SK-N-DZ (cell line): Measurements from ENCODE around the gene RHD.
"Not testable (repeated sequence)": the region's sequence is repeated elsewhere in the genome, so short reads cannot be mapped to it uniquely, and the experiment has no call there.

Source experiments
- DNase-seq: peaks from one replicate; pipeline ENCODE4 v3.0.0-alpha.2; 2015; ENCODE audit warnings: low spot score

The RHD gene

DNA sequence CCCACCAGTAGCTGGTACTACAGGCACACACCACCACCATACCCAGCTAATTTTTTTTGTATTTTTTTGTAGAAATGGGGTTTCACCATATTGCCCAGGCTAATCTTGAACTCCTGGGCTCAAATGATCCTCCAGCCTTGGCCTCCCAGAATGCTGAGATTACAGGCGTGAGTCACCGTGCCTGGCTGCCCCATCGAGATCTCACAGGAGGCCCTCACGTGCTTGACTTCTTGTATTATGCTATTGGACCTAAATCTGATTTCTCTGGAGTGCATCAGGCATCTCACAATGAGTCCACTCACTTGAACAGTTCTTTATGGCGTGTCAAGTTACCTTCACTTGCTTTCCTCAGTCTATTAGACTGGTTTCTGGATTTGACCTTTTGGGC lies 15.7 kb upstream of the RHD start:
- DNase-seq = no peak

GRCh38 chr1:25257196-25257595 lies 15.1 kb upstream of the RHD start:
- DNase-seq = no peak

DNA sequence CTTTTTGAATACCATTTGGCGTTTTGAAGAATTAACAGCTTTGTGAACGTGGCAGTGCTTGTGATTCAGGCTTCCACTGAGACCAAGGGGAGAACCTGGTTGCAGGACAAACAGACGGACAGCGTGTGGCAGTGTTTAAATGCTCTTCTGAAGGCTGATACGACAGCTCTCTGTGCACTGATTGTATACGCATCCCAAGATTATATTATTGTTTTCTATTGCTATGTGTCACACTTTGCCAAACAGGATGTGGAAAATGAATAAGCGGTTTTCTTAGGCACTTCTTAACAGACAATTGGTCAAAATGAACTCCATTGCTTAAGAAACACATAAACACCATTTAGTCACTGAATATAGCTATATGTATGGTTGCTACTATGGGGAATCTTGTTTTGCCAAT lies 12.5 kb upstream of the RHD start:
- not testable (repeated sequence) for DNase-seq

DNA sequence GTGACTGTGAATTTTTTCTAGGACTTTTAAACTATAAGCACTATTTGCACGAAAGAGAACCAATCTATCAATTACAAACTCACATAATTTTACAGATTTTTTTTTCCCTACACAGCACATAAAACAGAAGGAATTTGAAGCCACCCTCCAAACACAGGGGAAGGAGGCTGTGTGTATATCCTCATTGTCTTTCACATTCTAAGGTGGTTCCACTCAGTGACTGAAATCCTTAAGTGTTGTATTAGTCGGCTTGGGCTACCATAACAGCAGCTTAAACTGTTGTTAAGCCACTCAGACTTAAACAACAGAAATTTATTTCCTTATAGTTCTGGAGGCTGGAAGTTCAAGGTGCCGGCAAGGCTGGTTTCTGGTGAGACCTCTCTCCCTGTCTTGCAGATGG lies 12.0 kb upstream of the RHD start:
- not testable (repeated sequence) for DNase-seq

DNA sequence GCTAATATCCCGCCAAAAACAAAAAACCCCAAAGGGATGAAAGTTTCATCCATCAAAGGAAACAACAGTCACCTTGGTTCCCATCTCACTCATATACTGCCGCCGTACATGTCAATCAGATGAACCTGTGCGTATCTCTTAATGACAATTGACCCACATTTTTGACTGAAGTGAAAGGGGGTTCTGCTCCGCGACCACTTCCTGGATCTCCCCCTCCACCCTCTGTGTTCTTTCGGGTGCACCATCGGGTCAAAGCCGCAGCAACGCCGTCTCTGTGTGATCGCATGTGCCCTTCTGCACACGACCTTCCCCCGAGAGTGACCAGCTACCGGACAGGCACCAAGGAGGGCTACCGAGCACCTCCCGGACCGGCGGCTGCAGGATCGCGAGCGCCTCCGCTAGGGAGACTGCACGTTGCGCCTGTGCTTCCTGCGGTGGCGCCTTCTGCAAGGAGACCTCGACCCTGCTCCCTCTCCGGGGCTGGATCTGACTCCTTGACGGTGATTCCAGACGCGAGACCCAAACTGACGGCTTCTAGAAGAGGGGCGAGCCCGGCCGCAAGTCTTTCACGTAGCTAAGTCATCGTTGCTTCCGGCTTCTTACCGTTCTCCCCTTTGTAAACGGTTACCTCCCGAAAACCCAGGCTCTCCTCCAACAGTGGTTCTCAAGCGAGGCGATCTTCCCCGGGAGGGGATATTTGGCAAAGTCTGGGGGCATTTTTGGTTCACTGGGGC lies 5.6 kb upstream of the RHD start:
- DNase-seq = not testable (repeated sequence)

DNA sequence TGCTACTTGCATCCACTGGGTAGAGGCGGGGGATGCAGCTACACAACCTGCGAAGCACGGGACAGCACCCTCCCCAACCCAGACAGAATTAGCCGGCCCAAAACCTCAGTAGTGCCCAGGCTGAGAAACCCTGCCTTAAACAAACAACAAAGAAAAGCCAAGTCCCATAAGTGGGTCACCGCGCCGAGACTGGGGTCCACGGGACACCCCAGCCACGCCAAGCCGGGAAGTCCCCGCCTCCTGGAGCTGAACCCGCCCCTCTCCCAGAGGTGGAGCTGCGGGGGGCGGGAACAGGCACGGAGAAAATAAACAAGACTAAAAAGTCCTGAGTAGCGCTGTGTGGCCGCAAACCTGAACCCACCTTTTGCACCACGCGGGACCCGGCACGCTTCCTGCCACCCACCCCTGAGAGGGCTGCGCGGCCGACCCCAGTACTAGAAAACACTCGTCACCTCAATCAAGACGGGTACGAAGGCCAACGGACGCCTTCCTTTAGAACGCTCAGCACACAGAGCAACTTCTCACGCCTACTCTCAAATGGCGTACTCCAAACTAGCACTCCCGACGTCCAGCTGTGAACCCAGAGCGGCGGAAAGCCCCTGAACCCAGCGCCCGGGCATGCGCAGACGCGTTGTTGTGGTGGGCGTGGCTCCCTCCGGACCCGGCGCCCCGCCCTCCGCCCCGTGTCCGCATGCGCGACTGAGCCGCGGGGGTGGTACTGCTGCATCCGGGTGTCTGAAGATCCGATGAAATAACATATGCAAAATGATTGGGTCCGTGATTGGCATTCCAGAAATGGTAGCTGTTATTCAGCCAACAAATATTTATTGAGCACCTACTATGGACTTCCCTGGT lies 4.8 kb upstream of the RHD start:
- peak; percentile 50 for DNase-seq

- not testable (repeated sequence) for DNase-seq
These were observed 4.1 kb upstream of the RHD start for GRCh38 chr1:25268143-25268760.

DNA sequence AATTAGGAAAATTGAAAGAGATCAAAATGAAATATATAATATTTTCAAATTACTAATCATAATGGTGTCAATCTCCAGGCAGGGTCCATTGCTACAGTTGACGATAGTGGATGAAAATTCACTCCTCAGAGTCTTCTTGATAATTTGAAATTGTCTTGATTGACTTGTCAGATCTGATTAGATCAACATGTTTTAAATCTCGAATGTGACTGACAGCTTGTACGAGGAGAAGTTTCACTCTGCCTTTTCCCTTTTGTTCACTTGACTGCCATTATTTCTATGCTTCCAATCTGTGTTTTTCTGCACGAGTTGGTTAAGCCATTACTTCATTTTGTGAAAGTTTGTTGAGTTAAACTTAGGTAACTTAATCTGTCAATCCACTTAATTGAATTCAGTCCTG lies 3.3 kb downstream of the RHD start:
- DNase-seq = not testable (repeated sequence)

DNA sequence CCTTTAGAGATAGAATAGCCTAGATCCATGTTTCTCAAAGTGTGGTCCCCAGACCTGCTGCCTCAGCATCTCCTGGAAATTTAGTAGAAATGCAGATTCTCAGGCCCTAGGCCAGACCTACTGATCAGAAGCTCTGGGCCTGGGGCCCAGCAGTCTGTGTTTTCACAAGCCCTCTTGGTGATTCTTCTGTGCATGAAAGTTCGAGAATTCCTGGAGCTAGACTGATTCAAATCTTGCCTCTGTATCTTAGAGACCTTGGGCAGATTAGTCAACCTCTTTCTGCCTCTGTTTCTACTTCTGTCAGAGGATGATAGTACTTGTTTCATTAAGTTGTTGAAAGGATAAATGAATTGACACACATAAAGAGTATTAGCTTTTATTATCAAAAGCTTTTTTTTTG lies 5.0 kb downstream of the RHD start:
- DNase-seq = not testable (repeated sequence)

DNA sequence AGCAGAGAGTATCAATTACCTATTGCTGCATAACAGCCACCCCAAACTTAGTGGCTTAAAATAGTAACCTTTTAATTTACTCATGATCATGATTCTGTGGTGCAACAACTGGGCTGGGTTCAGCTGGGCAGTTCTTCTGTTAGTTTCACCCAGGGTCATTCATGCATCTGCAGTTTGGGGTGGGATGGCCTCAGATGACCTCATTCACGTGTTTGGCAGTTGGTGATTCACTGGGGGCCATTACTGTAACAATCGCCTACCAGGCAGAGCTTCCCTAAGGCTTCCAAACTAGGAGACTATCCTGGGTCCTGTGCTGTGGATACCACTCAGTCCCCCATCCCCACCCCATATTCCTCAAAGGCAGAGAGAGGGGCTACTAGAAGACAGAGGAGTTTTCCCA lies 6.0 kb downstream of the RHD start:
- not testable (repeated sequence) for DNase-seq

- DNase-seq = not testable (repeated sequence)
These were observed 6.5 kb downstream of the RHD start for GRCh38 chr1:25278790-25279189.

- not testable (repeated sequence) for DNase-seq
These were observed 7.4 kb downstream of the RHD start for GRCh38 chr1:25279693-25280111.

- DNase-seq = not testable (repeated sequence)
These were observed 13.6 kb downstream of the RHD start for GRCh38 chr1:25285862-25286261.

GRCh38 chr1:25287164-25287563 lies 14.9 kb downstream of the RHD start:
- DNase-seq = not testable (repeated sequence)

- DNase-seq = not testable (repeated sequence)
These were observed 16.3 kb downstream of the RHD start for GRCh38 chr1:25288573-25289101.

DNA sequence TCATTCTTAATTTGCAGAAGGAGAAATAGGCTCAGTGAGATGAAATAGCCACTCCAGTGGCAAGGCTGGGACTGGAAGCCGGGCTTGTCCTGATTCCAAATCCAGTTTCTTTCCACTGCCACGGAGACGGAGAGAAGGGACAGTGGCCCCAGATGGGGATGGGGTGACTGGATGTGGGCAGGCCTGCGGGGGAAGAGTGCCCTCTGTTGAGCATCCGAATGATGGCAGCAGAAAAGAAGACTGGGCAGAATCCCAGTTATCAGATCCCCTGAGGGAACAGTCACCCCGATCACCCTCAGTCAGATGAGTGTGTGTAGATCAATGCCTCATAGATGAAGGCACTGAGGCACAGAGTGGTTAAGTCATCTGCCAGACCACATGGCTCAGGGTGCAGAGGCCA lies 17.7 kb downstream of the RHD start:
- not testable (repeated sequence) for DNase-seq

GRCh38 chr1:25293426-25293825 lies 21.1 kb downstream of the RHD start:
- not testable (repeated sequence) for DNase-seq

DNA sequence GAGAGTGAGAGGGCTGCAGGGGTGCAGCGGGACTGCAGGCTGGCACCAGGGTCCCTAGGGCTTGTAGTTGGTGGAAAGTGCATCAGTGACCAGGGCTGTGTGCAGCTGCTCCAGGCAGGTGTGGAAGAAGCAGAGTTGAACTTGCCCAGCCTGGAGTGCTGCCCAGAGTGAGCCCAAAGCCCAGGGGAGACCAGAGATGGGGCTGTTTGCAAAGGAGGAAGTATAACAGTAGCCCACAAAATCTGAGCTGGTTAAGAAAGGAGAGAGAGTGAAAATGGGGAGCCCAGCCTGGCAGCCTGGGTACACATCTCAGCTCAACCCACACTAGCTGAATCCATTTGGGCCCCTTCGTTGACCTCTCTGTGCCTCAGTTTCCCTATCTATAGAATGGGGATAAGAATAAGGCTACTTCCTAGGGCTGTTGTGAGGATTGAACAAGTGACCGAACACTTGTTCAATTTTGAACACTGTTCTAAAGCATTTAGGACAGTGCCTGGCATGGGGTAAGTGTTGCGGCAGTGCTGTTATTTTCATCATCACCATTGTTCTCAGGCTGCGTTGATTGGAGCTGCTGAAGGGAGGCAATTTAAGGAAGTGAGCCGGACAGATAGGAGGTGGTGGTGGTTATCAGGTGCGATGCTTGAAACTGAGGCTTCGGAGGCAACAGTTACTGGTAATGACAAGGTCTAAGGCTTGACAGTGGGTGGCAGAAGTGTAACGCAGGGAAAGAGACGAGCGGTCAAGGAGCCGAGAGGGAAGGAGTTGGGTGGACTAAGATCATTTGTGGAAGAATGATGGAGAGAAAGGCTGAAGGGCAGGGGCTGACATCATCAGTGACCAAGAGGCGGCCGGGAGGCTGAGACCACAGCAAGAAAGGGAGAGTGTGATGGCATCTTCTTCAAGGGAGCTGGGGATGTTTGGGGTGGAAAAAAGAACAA lies 22.8 kb downstream of the RHD start:
- not testable (repeated sequence) for DNase-seq

- not testable (repeated sequence) for DNase-seq
These were observed 24.2 kb downstream of the RHD start for GRCh38 chr1:25296501-25296900.

- DNase-seq = not testable (repeated sequence)
These were observed 28.4 kb downstream of the RHD start for GRCh38 chr1:25300729-25301128.

GRCh38 chr1:25302330-25302729 lies 30.0 kb downstream of the RHD start:
- not testable (repeated sequence) for DNase-seq
